Erythroblast (primary cell): ENCODE measurements around the gene CFAP97.
"Not testable (repeated sequence)": the region's sequence is repeated elsewhere in the genome, so short reads cannot be mapped to it uniquely, and the experiment has no call there.

ENCODE experiments used
- DNase-seq, 2 experiments: peaks; one replicate each; lab custom pipeline; 2025; lab: John Stamatoyannopoulos, UW
- GATA1 ChIP-seq: IDR thresholded peaks from 2 replicates; pipeline ENCODE4 v1.6.1; 2011; ENCODE audit warnings: low read depth, mild to moderate bottlenecking, control low read depth, low read length, moderate library complexity
- POLR2A ChIP-seq: IDR thresholded peaks from 2 replicates; pipeline ENCODE4 v1.6.1; 2011; ENCODE audit warnings: mild to moderate bottlenecking, low read length

Gene CFAP97

GRCh38 chr4:185212581-185212980 is 8.8 kb upstream of the CFAP97 start:
- TF ChIP-seq GATA1 (no peak), POLR2A (no peak)
- no peak for DNase-seq

DNA sequence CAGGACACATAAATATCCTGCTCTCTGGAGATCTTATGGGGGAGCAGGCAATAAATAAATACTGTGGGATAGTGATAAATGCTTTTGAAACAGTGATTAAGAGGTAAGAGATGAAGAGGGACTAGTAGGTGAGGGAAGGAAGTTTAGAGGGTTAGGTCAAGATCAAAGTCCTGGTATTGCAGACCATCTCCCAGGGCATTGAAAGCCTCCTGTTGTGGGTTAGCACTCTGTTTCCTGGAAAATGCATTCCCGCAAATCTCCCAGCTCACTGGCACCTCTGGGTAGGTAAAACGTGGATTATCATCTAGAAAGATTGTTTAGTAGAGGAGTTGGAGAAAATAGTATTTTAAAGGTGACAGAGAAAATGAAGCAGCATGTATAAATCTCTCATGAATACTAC is 7.8 kb upstream of the CFAP97 start:
- no peak for DNase-seq
- no peak for TF ChIP-seq GATA1
- no peak for TF ChIP-seq POLR2A

GRCh38 chr4:185211035-185211434 is 7.2 kb upstream of the CFAP97 start:
- TF ChIP-seq POLR2A = no peak
- no peak for DNase-seq

DNA sequence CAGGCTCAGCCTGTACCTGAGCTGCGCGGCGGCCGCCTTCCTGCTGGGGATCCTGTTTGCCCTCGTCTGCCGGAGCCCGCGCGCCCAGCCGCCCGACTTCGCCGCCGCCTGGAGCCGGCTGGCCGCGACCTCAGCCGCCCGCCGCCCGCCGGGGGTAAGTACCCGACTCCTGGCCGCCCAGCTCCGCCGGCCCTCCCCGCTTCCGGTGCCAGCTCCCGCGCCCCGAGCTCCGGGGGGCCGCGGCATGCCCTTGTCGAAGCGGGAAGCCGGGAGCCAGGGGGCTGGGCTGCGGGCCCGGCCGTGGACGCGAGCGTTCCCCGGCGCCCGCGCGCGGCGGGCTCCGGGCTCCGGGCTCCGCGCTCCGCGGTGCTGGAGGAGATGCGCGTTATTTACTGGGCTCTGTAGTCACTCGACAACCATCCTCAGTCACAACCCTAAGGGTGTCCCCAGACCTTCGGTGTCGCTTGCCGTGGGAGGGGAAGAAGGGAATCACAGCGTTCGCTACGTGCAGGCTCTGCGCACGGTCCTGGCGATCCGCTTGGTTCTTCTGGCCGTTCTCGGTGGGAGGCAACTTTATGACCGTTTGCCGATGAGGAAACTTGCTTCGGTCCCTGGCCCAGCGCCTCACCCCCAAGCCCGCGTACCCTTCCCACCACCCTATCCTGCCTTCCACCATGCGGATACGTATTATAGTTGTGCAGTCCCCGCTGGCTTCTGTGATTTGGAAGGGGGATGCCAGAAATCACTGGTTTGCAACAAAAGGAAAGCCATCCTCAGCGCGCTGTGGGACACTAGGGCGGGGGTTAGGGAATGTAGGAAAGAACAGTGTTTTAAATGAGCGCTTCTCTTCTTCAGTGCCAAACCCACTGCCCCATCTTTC is 6.5 kb upstream of the CFAP97 start:
- peak; percentile 12 for TF ChIP-seq POLR2A
- TF ChIP-seq GATA1 = no peak

DNA sequence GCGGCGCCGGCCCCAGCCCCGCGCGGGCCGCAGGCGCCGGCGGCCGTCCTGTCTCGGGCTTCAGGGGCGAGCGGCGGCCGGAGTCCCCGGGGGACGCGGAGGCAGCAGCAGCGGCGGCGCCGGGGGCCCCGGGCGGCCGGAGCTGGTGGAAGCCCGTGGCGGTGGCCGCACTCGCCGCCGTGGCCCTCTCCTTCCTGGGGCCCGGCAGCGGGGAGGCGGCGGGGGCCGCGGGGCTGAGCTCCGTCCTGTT is 6.0 kb upstream of the CFAP97 start:
- not testable (repeated sequence) for DNase-seq

More for the DNA sequence above, 6.5 kb upstream of the CFAP97 start:
- DNase-seq = peak; percentile 47 to 66

- DNase-seq = peak; percentile 86 to 91
- TF ChIP-seq POLR2A = peak; percentile 67
- TF ChIP-seq GATA1 = no peak
Observed at GRCh38 chr4:185209031-185209851, 5.4 kb upstream of the CFAP97 start, which contains the start of gene SNX25. Gene SNX25, plus strand, starts transcription at chr4:185209598. Its CDS starts 229 bp downstream, at chr4:185209827.

GRCh38 chr4:185207466-185207865 is 3.7 kb upstream of the CFAP97 start:
- no peak for DNase-seq
- no peak for TF ChIP-seq GATA1
- no peak for TF ChIP-seq POLR2A

GRCh38 chr4:185205697-185206342 is 2.0 kb upstream of the CFAP97 start:
- no peak for DNase-seq
- no peak for TF ChIP-seq GATA1
- TF ChIP-seq POLR2A = no peak

GRCh38 chr4:185205073-185205472 is 1.3 kb upstream of the CFAP97 start:
- DNase-seq = not testable (repeated sequence)

DNA sequence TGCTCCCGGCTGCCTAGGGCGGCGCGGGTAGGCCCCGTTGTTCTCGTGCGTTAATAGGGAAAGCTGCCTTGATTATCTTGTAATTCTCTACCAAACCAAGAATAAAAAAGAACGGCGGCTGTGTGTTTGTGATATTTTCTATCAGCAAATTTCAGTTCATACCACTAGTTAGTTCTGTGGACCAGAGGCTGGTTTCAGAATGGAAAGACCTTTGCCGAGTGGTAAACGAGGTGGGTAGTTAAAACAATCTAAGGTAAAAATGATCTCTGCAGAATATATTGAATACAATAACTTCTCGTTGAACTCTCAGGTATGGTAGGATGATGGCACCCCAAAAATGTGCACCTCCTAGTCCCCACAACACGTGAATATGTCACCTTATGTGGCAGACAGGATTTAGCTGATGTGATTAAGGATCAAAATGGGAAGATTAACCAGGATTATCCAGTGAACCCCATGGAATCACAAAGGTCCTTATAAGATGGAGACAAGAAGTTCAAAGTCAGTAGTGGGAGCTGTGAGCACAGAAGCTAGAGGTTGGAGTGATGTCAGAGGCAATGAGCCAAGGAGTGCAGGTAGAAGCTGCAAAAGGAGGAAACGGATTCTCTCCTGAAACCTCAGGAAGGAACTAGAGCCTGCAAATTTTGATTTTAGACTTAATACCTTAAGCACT is 574 bp upstream of the CFAP97 start:
- no peak for TF ChIP-seq GATA1
- TF ChIP-seq POLR2A = no peak
- DNase-seq = peak; percentile 31 to 39

DNA sequence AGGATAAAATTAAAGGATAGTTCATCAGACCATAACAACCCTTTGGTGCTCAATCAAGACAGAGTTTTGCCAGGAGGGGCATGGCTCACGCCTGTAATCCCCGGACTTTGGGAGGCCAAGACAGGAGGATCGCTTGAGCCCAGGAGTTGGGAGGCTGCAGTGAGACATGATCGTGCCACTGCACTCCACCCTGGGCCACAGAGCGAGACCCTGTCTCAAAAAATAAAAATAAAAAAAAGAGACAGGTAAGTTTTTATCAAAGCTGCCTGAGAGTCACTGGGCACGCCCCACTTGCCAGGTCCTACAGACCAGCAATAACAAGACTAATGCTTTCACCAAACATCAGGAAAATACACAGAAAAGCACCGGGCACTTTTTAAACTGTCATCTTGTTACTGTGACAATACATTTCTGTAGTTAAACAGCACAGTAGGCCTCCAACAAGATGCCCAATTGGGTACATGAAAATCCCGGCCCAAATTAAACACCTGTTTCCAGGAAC is 765 bp downstream of the CFAP97 start:
- TF ChIP-seq GATA1 (no peak), POLR2A (no peak)
- DNase-seq = no peak

- DNase-seq = peak; percentile 40 to 79
- TF ChIP-seq GATA1 (no peak), POLR2A (no peak)
Observed at GRCh38 chr4:185201977-185202962, 1.5 kb downstream of the CFAP97 start.

DNA sequence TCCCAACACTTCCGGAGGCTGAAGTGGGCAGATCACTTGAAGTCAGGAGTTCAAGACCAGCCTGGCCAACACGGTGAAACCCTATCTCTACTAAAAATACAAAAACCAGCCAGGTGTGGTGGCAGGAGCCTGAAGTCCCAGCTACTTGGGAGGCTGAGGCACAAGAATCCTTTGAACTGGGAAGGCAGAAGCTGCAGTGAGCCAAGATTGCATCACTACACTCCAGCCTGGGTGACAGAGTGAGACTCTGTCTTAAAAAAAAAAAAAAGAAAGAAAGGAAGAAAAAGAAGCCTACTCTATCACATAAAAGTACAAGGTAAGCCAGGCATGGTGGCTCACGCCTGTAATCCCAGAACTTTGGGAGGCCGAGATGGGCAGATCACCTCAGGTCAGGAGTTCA is 5.6 kb downstream of the CFAP97 start:
- not testable (repeated sequence) for DNase-seq
